ENCODE measurements around the gene CLEC4F.

The CLEC4F gene

GRCh38 chr2:70807102-70807827 is 13.1 kb downstream of the CLEC4F start:
- no peak for TF ChIP-seq CTCF (IDR thresholded peaks at IDR 0.05)

GRCh38 chr2:70806620-70807019 is 13.8 kb downstream of the CLEC4F start:
- no peak for TF ChIP-seq CTCF (IDR thresholded peaks at IDR 0.05)

- TF ChIP-seq CTCF (IDR thresholded peaks at IDR 0.05): no peak
These were observed 14.4 kb downstream of the CLEC4F start for GRCh38 chr2:70806013-70806412.

- TF ChIP-seq CTCF (IDR thresholded peaks at IDR 0.05): no peak
These were observed 18.7 kb downstream of the CLEC4F start for GRCh38 chr2:70801607-70802263.

GRCh38 chr2:70799706-70800105 is 20.7 kb downstream of the CLEC4F start:
- TF ChIP-seq CTCF (IDR thresholded peaks at IDR 0.05): no peak

- TF ChIP-seq CTCF (IDR thresholded peaks at IDR 0.05): no peak
These were observed 22.9 kb downstream of the CLEC4F start for GRCh38 chr2:70797506-70797905.

- no peak for TF ChIP-seq CTCF (IDR thresholded peaks at IDR 0.05)
These were observed 24.1 kb downstream of the CLEC4F start for GRCh38 chr2:70796262-70796661.

Measured in LNCAP (cell line).